Mesothelial cell of epicardium (in vitro differentiated cells): ENCODE data around the gene XRCC1. TPM values are rescaled to one million over a fixed set of nuclear protein-coding genes. Genes with fewer than 3 reads are reported as not detected.

ENCODE experiments used
- DNase-seq, 2 experiments: peaks; one replicate each; pipeline ENCODE4 v3.0.0; 2021; ENCODE audit warnings: low spot score in 2 of 2; ENCODE audit not compliant: unreplicated experiment in 2 of 2
- H3K27ac Mint-ChIP-seq: 2 replicates; pipeline ENCODE4 v1.8.0; 2021; ENCODE audit warnings: mixed read lengths
- H3K27me3 Mint-ChIP-seq: 2 replicates; pipeline ENCODE4 v1.8.0; 2021; ENCODE audit warnings: low read depth, mixed read lengths
- H3K36me3 Mint-ChIP-seq: 2 replicates; pipeline ENCODE4 v1.8.0; 2021; ENCODE audit warnings: mixed read lengths
- H3K4me1 Mint-ChIP-seq: 2 replicates; pipeline ENCODE4 v1.8.0; 2021; ENCODE audit warnings: mixed read lengths
- H3K4me3 Mint-ChIP-seq: 2 replicates; pipeline ENCODE4 v1.8.0; 2021; ENCODE audit warnings: mild to moderate bottlenecking, moderate library complexity, mixed read lengths
- H3K9me3 Mint-ChIP-seq: 2 replicates; pipeline ENCODE4 v1.8.0; 2021; ENCODE audit warnings: mixed read lengths
- total RNA-seq: library from RNA; stranded (reverse); gene quantifications from 3 replicates; pipeline ENCODE4 v1.2.1, GENCODE V29; 2021
- TF ChIP-seq, protein P1 (sequence below): fragments of 200-600 bp; sonication (generic); IDR thresholded peaks from one replicate; pipeline ENCODE4 v1.5.0; 2021; ENCODE audit warnings: antibody characterized with exemption; ENCODE audit not compliant: unreplicated experiment

The XRCC1 gene
- total RNA-seq, 1 donor from 2014 or later: 56.1 TPM

DNA sequence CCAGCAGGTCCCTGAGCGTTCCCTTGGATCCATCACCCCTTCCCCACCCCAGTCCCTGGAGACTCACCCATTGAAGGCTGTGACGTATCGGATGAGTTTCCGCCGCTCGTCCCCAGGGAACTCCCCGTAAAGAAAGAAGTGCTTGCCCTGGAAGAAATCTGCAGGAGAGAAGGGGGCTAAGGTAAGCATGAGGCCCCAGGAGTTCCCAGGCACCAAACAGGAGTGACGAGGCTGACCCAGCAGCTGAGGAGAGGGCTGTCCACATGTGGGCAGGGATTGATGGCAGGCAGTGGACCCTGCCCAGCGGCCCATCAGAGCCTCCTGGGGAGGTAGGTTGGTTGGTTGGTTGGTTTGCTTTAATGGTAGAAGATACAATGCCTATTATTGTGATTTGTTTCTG, 31.2 kb downstream of the XRCC1 start:
- TF ChIP-seq, protein P1, sequence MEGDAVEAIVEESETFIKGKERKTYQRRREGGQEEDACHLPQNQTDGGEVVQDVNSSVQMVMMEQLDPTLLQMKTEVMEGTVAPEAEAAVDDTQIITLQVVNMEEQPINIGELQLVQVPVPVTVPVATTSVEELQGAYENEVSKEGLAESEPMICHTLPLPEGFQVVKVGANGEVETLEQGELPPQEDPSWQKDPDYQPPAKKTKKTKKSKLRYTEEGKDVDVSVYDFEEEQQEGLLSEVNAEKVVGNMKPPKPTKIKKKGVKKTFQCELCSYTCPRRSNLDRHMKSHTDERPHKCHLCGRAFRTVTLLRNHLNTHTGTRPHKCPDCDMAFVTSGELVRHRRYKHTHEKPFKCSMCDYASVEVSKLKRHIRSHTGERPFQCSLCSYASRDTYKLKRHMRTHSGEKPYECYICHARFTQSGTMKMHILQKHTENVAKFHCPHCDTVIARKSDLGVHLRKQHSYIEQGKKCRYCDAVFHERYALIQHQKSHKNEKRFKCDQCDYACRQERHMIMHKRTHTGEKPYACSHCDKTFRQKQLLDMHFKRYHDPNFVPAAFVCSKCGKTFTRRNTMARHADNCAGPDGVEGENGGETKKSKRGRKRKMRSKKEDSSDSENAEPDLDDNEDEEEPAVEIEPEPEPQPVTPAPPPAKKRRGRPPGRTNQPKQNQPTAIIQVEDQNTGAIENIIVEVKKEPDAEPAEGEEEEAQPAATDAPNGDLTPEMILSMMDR: no peak
- Mint-ChIP-seq H3K4me3 (no peak overlapping the region), H3K27ac (no peak overlapping the region), H3K9me3 (peaks cover 11% of the 10 kb centered on the region), H3K27me3 (no peaks in the 10 kb centered on the region), H3K36me3 (peaks cover 51% of the 10 kb centered on the region), H3K4me1 (no peaks in the 10 kb centered on the region)
- no peak for DNase-seq

DNA sequence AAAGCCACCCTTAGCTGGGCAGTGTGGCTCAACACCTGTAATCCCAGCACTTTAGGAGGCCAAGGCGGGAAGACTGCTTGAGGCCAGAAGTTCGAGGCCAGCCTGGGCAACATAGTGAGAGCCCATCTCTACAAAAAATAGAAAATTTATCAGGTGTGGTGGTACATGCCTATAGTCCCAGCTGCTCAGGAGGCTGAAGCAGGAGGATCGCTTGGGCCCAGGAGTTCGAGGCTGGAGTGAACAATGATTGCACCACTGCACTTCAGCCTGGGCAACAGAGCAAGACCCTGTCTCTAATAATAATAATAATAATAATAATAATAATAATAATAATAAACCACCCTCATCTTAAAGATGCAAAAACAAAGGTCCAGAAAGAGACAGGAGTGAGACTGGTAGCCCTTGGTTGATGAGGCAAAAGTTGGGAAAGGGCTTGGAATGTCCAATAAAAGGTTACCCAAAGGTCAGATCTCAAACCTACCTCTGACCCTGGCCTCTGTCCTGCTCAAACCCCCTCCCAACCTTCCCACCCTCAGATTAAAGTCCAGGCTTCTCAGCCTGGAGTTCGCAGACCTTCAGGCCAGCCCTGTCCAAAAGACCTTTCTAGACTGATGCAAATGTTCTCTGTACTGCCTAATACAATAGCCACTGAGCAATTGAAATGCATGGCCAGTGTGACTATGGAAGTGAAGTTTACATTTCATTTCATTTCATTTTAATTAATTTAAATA, 33.2 kb downstream of the XRCC1 start:
- H3K4me1 Mint-ChIP-seq: no peaks in the 10 kb centered on the region
- peaks cover 58% of the 10 kb centered on the region for H3K36me3 Mint-ChIP-seq
- TF ChIP-seq, protein P1: no peak
- H3K27ac Mint-ChIP-seq: no peak overlapping the region
- peaks cover 20% of the 10 kb centered on the region for H3K9me3 Mint-ChIP-seq
- H3K27me3 Mint-ChIP-seq: no peaks in the 10 kb centered on the region
- DNase-seq: no peak
- no peak overlapping the region for H3K4me3 Mint-ChIP-seq

DNA sequence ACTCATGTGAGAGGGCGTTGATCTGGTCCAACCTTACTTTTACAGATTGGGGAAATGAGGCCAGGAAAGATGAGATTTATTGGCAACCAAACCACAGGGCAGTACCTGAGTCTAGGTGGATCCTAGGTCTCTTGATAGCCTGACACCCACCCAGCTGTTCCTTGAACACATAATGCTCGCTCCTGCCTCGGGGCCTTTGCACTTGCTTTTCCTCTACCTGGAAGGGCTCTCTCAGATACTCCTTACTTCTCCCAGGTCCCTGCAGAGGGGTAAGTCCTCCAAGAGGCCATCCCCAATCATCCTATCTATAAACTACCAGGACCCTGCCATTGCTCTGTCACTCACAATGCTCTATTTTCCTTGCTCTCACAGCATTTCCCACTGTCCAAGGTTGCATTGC, 34.9 kb downstream of the XRCC1 start:
- no peak overlapping the region for H3K4me3 Mint-ChIP-seq
- DNase-seq: no peak
- H3K4me1 Mint-ChIP-seq: peaks cover 2% of the 10 kb centered on the region
- no peaks in the 10 kb centered on the region for H3K27me3 Mint-ChIP-seq
- peaks cover 62% of the 10 kb centered on the region for H3K36me3 Mint-ChIP-seq
- H3K9me3 Mint-ChIP-seq: peaks cover 20% of the 10 kb centered on the region
- TF ChIP-seq, protein P1: no peak
- no peak overlapping the region for H3K27ac Mint-ChIP-seq

DNA sequence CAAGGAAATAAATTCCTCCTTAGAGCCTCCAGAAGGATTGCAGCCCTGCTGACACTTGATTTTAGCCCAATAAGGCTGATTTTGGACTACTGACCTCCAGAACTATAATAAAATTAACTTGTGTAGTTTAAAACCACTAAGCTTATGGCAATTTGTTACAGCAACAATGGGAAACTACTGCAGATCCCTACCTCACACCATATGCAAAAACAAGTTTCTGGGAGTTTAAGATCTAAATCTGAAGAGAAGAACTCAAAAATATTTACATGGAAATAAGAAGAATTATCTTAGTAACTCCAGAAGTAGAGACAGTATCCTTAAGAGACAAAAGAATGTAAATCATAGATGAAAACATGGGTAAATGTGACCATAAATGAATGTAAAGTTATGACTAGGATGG, 36.4 kb downstream of the XRCC1 start:
- Mint-ChIP-seq H3K4me1 (peaks cover 5% of the 10 kb centered on the region), H3K9me3 (peaks cover 20% of the 10 kb centered on the region), H3K4me3 (no peak overlapping the region), H3K27ac (no peak overlapping the region), H3K27me3 (no peaks in the 10 kb centered on the region), H3K36me3 (peaks cover 56% of the 10 kb centered on the region)
- TF ChIP-seq, protein P1: no peak
- DNase-seq: no peak

DNA sequence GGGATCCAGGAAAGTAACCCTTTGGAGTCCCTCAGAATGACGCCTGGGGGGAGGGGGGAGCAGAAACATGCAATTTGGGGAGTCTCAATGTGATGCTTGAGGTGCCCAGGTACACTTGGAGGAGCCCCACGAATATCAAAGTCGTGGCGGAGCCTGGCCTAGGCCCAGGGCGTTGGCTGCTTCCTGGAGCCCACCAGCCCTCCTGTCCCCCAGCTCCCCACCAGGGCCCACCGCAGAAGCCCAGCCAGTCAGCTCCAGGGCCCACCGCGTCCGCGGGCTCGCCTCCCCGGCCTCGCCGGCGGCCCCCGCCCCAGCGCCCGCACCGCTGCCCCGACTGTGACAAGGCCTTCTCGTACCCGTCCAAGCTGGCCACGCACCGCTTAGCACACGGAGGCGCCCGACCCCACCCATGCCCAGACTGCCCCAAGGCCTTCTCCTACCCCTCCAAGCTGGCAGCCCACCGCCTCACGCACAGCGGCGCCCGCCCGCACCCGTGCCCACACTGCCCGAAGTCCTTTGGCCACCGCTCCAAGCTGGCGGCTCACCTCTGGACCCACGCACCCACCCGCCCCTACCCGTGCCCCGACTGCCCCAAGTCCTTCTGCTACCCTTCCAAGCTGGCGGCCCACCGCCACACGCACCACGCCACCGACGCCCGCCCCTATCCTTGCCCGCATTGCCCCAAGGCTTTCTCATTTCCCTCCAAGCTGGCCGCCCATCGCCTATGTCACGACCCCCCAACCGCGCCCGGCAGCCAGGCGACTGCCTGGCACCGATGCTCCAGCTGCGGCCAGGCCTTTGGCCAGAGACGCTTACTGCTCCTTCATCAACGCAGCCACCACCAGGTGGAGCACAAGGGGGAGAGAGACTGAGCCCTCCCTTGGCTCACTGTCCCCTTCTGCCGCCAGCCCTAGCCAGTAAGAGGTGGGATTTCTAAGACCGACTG, 40.2 kb downstream of the XRCC1 start:
- Mint-ChIP-seq H3K27ac (peak overlapping the region; percentile 93), H3K9me3 (peaks cover 14% of the 10 kb centered on the region), H3K4me1 (peaks cover 16% of the 10 kb centered on the region), H3K4me3 (peak overlapping the region; percentile 45), H3K36me3 (peaks cover 28% of the 10 kb centered on the region), H3K27me3 (no peaks in the 10 kb centered on the region)
- TF ChIP-seq, protein P1: peak; percentile 27
- DNase-seq: peak; percentile 27 to 62
